ENCODE data around the gene ANKRD2. TPM values are rescaled to one million over a fixed set of nuclear protein-coding genes. Genes with fewer than 3 reads are reported as not detected.
"Not testable (repeated sequence)": the region's sequence is repeated elsewhere in the genome, so short reads cannot be mapped to it uniquely, and the experiment has no call there.

The ANKRD2 gene, protein sequence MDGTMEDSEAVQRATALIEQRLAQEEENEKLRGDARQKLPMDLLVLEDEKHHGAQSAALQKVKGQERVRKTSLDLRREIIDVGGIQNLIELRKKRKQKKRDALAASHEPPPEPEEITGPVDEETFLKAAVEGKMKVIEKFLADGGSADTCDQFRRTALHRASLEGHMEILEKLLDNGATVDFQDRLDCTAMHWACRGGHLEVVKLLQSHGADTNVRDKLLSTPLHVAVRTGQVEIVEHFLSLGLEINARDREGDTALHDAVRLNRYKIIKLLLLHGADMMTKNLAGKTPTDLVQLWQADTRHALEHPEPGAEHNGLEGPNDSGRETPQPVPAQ
- 61.9 and 115 TPM in 2 replicates for total RNA-seq
- polyA plus RNA-seq (2012) = 4.7 TPM

DNA sequence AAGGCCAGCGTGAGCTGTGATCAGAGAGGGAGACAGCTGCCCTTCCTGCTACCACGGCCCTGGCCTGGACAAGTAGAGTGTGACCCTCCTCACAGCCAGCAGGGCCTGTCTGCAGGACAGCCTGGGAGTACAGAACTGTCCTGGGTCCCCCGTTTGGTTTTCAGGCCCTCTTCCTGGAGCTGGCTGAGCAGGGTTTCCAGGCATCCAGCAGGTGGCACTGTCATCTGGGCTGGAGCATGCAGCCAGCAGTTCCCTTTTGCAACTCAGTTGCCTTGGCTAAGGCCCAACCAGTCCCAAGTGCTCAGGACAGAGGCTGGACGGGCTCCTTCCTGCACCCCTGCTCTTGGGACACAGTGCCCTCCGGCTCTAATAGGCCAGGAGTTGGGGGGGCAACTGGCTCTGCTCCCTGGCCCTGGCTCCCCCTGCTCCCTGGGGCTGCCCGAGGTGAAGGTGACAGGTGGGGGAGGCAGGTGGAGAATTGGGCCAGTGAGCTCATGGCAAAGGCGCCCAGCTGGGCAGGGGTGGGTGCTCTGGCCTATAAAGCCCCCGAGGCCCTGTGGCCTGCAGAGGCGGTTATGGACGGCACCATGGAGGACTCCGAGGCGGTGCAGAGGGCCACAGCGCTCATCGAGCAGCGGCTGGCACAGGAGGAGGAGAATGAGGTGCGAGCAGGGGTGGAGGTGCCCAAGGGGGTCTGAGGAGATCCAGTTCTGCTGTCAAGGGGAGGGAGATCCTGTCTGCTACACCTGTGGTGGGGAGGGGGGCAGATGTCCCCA is at the start of gene ANKRD2:
Gene ANKRD2 (plus strand): TSS at position 566 of the 776 bp plus-strand sequence. CDS start 10 bp downstream, at position 576.
- peak; percentile 86 for DNase-seq (ENCODE audit: low read depth)

DNA sequence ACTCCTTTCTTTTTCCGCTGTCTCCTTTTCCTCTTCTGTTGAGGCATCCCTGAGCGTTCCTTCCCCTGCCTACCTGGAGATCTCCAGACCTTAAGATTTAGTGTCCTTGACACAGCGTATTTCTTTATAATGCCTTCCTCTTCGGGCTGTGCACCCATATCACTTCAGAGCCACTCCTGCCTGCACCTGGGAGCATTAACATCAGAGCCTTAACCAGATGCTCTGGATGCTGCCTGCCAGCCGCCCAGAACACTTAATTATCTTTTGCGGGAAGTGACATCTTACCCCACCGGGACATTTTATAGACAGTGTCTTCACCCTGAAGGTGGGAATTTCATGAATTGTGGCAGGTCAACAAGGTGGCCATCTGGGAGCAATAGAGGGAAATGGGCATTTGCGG is 49.6 kb upstream of the ANKRD2 start:
- DNase-seq (ENCODE audit: low read depth) = no peak

DNA sequence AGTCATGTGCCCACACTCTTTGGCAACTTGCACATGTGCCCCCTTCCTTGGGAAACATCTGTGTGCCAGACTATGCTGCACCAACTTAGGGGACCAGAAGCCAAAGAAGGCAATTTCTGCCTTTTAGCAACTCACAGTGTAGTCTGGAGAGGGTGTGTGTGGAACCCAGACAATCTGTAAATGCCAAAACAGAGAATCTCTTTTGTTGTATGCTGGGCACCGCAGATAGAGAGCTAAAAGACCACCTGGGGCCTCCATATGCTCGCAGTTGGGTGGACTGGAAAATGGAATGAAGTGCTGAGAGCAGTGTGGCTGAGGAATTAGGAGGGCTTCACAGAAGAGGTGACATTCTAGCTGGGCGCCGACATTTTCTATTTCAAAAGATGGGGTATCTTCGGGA is 47.5 kb upstream of the ANKRD2 start:
- no peak for DNase-seq (ENCODE audit: low read depth)

DNA sequence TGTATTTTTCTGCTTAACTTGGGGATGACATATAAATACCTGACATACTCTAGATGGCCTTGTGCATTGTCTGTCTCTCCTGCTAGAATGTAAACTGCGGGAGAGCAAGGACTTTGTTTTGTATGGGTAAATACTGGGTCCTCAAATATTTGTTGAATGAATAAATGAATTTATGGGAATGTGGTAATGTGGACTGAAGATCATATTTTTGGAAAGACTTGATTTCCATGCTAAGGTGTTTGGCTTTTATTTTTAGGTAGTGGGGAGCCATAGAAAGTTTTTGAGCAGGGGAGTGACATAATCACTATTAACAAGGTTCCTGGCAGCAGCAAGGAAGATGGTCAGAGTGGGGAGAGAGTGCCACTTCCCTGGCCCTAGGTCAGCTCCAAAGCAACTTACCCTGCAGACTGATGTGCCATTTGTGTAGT is 46.9 kb upstream of the ANKRD2 start:
- DNase-seq (ENCODE audit: low read depth) = no peak

DNA sequence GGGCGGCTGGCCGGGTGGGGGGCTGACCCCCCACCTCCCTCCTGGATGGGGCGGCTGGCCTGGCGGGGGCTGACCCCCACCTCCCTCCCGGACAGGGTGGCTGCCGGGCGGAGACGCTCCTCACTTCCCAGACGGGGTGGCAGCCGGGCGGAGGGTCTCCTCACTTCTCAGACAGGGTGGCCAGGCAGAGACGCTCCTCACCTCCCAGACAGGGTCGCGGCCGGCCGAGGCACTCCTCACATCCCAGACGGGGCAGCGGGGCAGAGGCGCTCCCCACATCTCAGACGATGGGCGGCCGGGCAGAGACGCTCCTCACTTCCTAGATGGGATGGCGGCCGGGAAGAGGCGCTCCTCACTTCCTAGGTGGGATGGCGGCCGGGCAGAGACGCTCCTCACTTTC is 43.7 kb upstream of the ANKRD2 start:
- DNase-seq (ENCODE audit: low read depth) = not testable (repeated sequence)

DNA sequence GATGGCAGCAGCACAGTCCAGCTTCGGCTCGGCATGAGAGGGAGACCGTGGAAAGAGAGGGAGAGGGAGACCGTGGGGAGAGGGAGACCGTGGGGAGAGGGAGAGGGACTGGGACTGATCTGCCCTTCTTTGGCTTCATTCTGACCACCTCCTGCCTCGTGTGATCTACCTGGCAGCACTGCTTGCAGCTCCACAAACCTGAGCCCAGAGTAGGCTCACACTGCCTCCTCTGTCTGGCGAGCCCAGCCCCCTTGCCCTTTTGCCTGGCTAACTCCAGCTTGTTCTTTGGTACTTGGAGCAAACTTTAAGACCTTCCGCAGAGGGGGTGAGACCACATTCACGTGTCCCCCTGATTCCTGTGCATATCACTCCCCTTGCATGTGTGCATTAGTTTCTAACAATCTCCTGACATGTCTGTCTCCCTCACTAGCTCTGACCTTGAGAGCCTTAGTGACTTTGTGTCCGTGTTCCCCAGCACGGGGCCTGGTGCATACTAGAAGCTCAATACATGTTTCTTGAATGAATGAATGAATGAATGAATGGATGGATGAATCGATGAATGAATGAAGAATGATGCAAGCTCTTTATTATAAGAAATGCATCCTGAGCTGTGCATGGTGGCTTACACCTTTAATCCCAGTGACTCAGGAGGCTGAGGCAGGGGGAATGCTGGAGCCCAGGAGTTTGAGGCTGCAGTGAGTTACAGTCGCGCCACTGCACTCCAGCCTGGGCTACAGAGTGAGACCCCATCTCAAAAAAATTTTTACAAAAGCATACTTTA is 42.7 kb upstream of the ANKRD2 start:
- DNase-seq (ENCODE audit: low read depth) = no peak

DNA sequence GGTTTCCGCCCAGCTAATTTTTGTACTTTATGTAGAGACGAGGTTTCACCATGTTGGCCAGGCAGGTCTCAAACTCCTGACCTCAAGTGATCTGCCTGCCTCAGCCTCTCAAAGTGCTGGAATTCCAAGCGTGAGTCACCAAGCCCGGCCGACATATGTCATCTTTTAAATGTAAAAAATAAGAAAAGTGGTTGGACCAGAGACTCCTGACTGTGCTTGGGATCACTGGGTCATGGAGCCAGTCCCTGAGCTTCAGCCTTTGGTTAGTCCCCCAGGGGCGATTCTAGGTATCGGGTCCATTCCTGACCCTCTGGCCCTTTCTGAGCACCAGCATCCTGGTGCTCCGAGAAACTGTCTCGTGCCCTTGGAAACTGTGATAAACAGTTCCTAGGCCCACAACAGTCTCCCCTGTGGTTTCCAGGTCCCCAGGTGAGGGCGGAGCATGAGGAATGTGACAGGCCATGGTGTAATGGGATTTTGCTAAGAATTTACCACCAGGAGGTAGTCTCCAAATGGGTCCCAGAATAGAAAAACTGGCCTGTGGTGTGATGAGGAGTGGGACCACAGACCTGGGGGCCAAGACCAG is 41.1 kb upstream of the ANKRD2 start:
- no peak for DNase-seq (ENCODE audit: low read depth)

DNA sequence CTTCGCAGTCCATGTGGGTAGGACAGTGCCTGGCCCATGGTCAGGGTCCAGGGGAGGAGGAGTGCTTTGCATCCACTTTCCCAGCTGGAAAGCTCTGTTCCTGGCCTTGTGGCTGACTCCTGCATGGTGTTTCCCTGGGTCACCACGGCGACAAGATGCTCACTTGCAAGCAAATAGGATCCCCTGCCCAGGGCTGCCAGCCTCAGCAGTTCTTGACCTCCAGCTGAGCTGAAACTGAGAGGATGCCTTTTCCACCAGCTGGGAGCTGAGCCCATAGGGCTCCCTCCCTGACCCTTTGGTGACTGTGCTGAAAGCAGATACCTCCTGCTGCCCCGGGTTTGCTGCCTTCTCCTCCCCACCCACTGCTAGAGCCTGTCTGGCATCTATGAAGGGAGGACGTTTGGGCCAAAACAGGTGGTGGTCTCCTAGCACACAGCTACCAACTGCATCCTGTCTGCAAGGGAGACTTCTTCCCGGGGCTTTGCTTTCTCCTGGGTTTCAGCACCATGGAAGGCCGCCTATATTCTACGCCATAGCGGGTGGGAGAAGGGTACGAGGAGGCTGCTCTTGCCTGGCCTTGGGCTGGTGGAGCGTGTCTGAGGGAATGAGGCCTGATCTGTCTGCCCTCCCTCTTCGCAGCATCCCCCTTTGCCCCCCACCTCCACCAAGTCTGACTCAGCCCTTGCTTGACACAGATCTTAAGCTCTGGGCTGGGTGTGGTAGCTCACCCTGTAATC is 39.5 kb upstream of the ANKRD2 start:
- peak; percentile 80 for DNase-seq (ENCODE audit: low read depth)

DNA sequence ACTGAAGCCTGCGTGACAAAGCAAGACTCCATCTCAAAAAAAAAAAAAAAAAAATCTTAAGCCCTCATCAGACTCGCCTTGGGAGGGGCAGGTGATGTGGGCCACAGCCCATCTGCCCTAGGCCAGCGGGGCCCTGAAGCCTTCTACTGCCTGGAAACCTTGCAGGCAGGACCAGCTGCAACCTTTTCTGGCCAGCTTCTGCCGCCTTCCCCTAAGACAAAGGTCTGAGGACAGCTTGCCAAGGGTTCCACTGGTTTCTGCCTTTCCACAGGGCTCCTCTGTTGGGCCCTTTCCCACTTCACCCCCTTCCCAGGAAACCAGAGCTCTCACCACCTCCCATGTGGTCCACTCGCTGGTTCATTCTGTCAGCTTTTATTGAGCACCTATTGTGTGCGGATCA is 38.7 kb upstream of the ANKRD2 start:
- no peak for DNase-seq (ENCODE audit: low read depth)

DNA sequence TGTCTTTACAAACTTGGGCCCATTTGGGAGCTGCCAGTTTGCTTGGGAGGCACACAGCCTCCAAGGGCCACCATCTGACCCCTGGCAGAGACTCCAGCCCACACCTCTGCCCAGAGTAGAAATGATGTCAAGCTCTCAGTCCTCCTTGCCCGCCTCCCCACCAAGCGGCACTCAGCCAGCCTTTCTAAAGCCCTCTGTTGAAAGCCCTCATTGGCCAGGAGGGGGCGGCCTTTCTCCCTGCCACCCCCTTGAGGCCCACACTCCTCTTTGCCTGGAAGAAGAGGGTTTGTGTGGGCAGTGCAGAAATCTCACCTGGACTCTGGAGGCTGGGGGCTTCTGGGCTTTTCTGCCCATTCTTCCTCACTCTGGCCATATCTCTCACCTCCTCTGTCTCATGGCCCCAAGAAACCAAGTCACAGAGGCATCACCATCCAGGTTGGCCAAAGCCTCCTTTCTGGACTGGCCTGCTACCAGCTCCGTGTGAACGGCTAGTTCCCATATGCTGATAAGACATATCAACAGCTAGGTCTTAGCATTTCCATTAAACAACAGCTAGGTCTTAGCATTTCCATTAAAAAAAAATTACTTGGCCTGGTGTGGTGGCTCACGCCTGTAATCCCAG is 37.7 kb upstream of the ANKRD2 start:
- DNase-seq (ENCODE audit: low read depth) = no peak

DNA sequence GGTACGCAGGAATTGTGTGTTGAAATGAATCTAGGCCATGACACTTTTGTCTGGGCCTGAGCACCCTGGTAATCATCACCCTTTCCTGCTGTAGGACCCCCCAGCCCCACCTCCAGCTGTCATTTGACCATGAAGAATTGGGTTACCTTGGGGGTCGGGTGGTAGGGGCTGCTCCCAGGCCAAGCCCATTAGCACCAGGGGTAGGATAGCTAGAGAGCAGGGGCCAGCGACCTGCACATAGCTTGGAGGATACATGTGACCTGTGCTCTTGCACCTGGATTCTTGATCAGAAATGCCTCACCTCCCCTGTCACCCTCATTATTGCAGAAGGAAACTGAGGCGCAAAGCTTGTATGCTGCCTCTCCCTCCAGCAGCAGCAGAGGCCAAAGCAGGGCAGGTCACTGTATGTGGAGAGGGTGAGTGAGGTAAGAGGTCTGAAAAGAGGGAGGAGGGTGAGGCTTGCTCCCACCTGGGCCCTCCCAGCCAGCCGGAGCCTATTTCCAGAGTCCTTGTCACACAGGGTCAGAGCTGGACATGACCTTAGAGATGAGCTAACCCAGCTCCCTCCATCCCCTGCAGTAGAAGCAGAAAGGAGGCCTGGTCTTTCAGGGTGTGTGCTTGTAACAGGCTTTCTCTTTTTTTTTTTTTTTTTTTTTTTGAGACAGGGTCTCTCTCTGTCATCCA is 35.3 kb upstream of the ANKRD2 start:
- DNase-seq (ENCODE audit: low read depth) = no peak

DNA sequence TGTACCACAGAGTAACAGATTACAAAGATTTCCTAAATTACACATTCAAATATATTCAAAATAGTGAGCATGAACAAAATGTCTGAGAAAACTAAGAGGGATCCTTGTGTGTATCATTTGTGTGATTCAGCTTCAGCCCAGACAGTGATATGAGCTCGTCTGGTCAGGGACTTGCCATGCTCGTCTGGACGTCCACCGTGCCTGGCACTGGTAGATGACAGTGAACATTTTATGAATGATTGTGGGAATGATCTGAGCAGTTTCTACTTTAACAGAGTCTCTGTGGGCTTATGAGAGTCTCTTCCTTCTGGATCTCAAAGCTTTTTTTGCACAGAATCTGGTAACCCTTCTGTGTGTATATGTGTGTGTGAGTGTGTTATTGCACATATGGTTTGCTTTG is 34.2 kb upstream of the ANKRD2 start:
- DNase-seq (ENCODE audit: low read depth) = peak; percentile 57

DNA sequence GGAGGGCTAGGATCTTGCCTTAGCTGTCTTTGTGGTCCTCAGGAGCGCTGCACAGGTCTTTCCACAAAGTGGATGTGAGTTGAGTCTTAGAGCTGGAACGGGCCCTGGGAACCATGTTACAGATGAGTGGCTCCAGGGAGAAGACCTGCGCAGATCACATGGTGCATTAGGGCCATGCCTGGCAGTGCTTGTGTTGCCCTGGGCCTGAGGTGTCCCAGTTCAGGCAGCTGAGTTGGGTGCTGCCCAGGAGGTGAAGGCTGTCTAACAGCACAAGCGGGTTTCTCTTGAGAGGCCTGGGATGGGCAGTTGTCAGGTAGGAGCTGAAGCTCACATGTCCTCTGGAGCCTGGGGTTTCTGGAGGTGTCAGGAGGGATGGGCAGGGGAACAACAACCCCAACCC is 33.7 kb upstream of the ANKRD2 start:
- no peak for DNase-seq (ENCODE audit: low read depth)

DNA sequence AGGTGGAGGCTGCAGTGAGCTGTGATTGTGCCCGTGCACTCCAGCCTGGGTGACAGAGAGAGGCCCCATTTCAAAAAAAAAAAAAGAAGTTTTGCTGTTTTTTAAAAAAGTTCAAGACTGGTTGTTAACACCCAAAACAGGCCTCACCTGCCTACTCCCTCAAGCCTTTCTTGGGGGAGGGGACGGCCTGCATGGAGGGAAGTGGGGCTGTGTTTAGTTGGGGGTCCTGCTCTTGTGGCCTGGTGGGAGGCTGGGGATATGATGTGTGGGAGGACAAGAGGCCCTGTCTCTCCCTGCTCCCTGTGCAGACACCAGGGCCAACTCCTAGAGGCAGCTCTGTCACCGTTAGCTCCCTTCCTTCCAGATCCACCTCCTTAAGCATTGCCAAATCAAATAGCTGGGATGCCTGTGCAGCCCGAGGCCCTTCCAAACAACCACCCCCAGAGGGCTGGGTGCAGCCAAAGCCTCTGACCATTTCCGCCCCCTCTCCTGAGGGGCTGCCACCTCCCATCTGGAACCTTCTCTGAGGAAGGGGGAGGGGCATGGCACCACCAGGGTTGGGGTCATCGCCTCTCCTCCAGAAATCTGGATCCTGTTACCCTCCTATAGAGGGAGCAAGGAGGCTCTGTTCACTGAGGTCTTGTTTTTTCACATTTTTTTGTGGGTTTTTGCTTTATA is 32.9 kb upstream of the ANKRD2 start:
- DNase-seq (ENCODE audit: low read depth) = no peak

DNA sequence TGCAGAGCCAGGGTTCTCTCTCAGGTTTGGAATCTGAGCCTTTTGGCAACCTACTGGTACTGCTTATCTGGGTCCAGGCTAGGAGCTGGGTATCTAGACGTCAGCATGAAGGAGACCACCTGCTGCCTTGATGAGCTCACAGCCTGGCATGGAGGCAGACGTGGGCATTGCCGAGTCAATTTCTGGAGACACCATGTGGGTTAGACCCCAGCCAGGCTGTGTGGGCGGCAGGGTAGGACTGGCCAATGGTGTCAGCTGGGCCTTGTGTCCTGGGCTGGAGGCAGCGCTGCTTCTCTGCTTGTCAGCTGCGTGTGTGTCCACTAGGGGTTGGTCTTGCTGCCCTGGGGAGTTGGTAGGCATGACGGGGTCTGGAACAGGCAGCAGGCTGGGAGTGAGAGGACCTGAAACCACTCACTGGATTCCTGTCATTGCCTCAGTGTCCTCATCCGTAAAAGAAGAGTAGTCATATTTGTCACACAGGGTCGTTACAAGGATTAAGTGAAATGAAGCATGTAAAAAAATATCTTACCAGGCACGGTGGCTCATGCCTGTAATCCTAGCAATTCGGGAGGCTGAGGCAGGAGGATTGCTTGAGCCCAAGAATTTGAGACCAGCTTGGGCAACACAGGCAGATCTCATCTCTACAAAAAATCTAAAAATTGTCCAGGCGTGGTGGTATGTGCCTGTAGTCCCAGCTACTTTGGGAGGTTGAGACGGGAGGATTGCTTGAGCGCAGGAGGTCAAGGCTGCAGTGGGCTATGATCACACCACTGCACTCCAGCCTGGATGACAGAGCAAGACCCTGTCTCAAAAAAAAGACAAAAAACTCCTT is 31.7 kb upstream of the ANKRD2 start:
- DNase-seq (ENCODE audit: low read depth) = peak; percentile 81

DNA sequence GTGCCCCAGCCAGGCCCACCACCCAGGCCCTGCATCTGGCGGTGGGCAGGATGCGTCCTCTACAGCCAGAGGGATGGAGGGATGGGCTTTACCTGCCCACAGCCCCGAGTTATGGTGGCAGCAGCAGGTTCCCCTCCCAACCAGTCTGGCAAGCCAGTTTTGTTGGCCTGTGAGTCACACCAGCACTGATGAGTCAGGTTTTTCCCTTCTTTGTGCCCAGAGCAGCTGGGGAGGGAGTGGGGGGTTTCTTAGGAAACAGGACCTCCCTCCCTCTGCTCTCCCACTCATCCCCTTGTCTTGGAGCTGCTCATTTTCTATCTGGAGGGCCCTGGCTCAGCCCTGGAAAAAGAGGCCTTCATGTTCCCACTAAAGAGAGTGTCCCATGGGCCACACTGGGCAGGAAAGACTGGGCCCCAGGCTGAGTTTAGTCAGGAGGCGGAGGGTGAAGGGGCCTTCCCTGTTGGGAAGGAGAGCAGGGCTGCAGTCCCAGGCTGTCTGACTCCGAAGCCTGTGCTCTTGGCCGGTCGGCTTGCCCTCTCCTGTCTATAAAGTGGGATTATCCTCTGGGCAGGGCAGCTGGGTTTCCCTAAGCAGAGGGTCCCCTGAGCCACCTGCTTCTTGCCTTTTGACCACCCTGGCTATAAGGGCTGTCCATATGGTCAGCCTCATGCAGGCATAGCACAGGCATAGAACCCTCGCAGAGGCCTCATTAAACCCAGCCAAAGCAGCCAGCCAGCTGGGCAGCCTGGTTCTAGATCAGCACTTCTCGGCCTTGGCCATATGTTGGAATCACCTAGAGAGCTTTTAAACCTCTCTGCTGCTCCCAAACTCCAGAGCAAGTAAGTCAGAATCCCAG is 30.2 kb upstream of the ANKRD2 start:
- DNase-seq (ENCODE audit: low read depth) = peak; percentile 95

DNA sequence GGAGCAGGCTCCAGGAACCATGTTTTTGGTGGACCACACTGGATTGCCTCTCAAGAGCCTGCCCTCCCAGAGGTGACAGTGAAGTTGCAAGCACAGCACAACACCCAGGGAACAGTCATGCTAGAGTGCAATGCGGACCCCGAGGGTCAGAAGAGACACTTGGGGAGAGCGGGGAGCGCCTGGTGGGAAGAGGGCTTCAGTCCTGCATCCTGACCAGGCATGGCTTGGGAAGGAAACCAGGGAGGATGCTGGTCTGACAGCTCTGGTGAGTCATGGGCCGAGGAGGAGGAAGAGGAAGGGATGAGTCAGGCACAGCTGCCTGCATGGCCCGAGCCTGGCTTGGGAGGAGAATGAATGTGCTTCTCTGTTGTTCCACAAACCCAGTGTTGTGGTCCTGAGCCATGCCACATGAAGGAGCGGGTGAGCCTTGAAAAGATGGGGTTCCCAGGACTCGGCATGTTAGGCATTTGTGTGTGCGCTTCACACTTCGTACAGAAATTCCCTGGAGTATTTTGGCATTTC is 29.5 kb upstream of the ANKRD2 start:
- DNase-seq (ENCODE audit: low read depth) = peak; percentile 99
